GM20000 (cell line): Measurements from ENCODE around the gene NOL4L.

ENCODE experiments used
- DNase-seq: peaks from one replicate; pipeline ENCODE4 v3.0.0; 2012; ENCODE audit warnings: low spot score
- CTCF ChIP-seq: IDR thresholded peaks from 2 replicates; pipeline ENCODE4 v1.5.1; 2012; ENCODE audit warnings: mild to moderate bottlenecking, control low read depth; ENCODE audit errors: extremely low read depth, missing control alignments

Gene NOL4L

GRCh38 chr20:32506721-32507120, 78.4 kb downstream of the NOL4L start:
- TF ChIP-seq CTCF: no peak
- no peak for DNase-seq

GRCh38 chr20:32505723-32506473, 79.2 kb downstream of the NOL4L start:
- no peak for DNase-seq
- no peak for TF ChIP-seq CTCF

GRCh38 chr20:32501709-32502108, 83.4 kb downstream of the NOL4L start:
- DNase-seq: no peak
- no peak for TF ChIP-seq CTCF

GRCh38 chr20:32497589-32498224, 87.4 kb downstream of the NOL4L start:
- TF ChIP-seq CTCF: no peak
- DNase-seq: no peak

- no peak for DNase-seq
- no peak for TF ChIP-seq CTCF
Measured at GRCh38 chr20:32496811-32497533, 88.2 kb downstream of the NOL4L start.

- TF ChIP-seq CTCF: no peak
- no peak for DNase-seq
Measured at GRCh38 chr20:32495949-32496348, 89.2 kb downstream of the NOL4L start.

GRCh38 chr20:32495217-32495565, 89.9 kb downstream of the NOL4L start:
- no peak for DNase-seq
- TF ChIP-seq CTCF: no peak
